CD4-positive, alpha-beta memory T cell (primary cell): ENCODE results near the gene PATJ. TPM values are rescaled to one million over a fixed set of nuclear protein-coding genes. Genes with fewer than 3 reads are reported as not detected.

Experiments used
- CTCF ChIA-PET: fragments of 350-600 bp; sonication (Branson Sonifier 250); formaldehyde crosslinking; loops from one replicate; lab custom pipeline; 2021; ENCODE audit warnings: inconsistent platforms; ENCODE audit not compliant: partially characterized antibody; lab: Charles Lee
- POLR2A ChIA-PET: fragments of 350-600 bp; sonication (Branson Sonifier 250); formaldehyde crosslinking; loops from one replicate; lab custom pipeline; 2021; ENCODE audit not compliant: partially characterized antibody; lab: Charles Lee
- DNase-seq, 5 donors: peaks; one replicate each; pipeline versions ENCODE4 v3.0.0 to v3.0.0-alpha.2; 2020 to 2022; ENCODE audit warnings: mixed read lengths in 1 of 5
- H3K27ac ChIP-seq: one replicate; pipeline ENCODE4 v1.7.0; 2013; ENCODE audit warnings: low read depth, low read length
- H3K27me3 ChIP-seq: 2 replicates; pipeline ENCODE4 v1.7.0; 2013; ENCODE audit warnings: mild to moderate bottlenecking, low read length, moderate library complexity; ENCODE audit not compliant: insufficient read depth
- H3K36me3 ChIP-seq: 2 replicates; pipeline ENCODE4 v1.7.0; 2013; ENCODE audit warnings: mild to moderate bottlenecking, low read length, moderate library complexity; ENCODE audit not compliant: insufficient read depth
- H3K4me1 ChIP-seq: 2 replicates; pipeline ENCODE4 v1.7.0; 2013; ENCODE audit warnings: mild to moderate bottlenecking, low read length, moderate library complexity; ENCODE audit not compliant: insufficient read depth
- H3K4me3 ChIP-seq, 2 donors: one replicate each; pipeline ENCODE4 v1.7.0; 2013; ENCODE audit warnings: low read length in 2 of 2, mild to moderate bottlenecking in 1 of 2
- H3K9me3 ChIP-seq, 2 donors: one replicate each; pipeline ENCODE4 v1.7.0; 2013; ENCODE audit warnings: low read length in 2 of 2, control low read depth in 1 of 2; ENCODE audit not compliant: control insufficient read depth in 1 of 2
- H3K27ac Mint-ChIP-seq, 7 donors: one replicate each; pipeline ENCODE4 v1.8.0; 2020 to 2021; ENCODE audit warnings: mixed read lengths in 7 of 7, mild to moderate bottlenecking in 6 of 7, inconsistent platforms in 3 of 7, moderate library complexity in 3 of 7
- H3K27me3 Mint-ChIP-seq, 2 donors: one replicate each; pipeline ENCODE4 v1.8.0; 2020 to 2021; ENCODE audit warnings: mixed read lengths in 2 of 2
- H3K36me3 Mint-ChIP-seq, 2 donors: one replicate each; pipeline ENCODE4 v1.8.0; 2020 to 2021; ENCODE audit warnings: mixed read lengths in 2 of 2, inconsistent platforms in 1 of 2, mild to moderate bottlenecking in 1 of 2
- H3K4me1 Mint-ChIP-seq, 4 donors: one replicate each; pipeline ENCODE4 v1.8.0; 2020 to 2021; ENCODE audit warnings: mixed read lengths in 4 of 4, mild to moderate bottlenecking in 1 of 4
- H3K4me3 Mint-ChIP-seq, 8 donors: one replicate each; pipeline ENCODE4 v1.8.0; 2020 to 2021; ENCODE audit warnings: mixed read lengths in 8 of 8, mild to moderate bottlenecking in 7 of 8, moderate library complexity in 6 of 8, inconsistent platforms in 3 of 8
- H3K9me3 Mint-ChIP-seq, 8 donors: one replicate each; pipeline ENCODE4 v1.8.0; 2020 to 2021; ENCODE audit warnings: mixed read lengths in 8 of 8, mild to moderate bottlenecking in 5 of 8, inconsistent platforms in 3 of 8, moderate library complexity in 1 of 8
- intact Hi-C: fragments of 100-400 bp; cut with micrococcal nuclease; formaldehyde crosslinking; loops from one replicate; pipeline ENCODE4 v1.15.1; 2023
- polyA plus RNA-seq, 2 donors: library from polyadenylated mRNA; unstranded; fragments of 300-500 nt; fragmentation: Illumina TruSeq; gene quantifications; one replicate each; pipeline ENCODE4 v1.2.3, GENCODE V29; 2021
- total RNA-seq, 2 experiments: library from RNA; stranded (reverse); gene quantifications; one replicate each; pipeline ENCODE4 v1.2.3, GENCODE V29; 2021

Gene PATJ
- total and polyA plus RNA-seq, 4 experiments from 2014 or later = 10.1 to 49.0 (median 38.0) TPM

- CTCF ChIA-PET = interaction anchor here (1.1 to 1.3 kb wide), 3 partner anchors 9 to 56 kb away, joined by 3 read pairs; no protein-coding TSS in a partner anchor
- H3K4me3 ChIP-seq = no peak overlapping the region
- no peak for DNase-seq
- Mint-ChIP-seq H3K27me3 (no peaks in the 10 kb centered on the region), H3K9me3 (no peaks in the 10 kb centered on the region), H3K4me1 (no peaks in the 10 kb centered on the region), H3K27ac (no peak overlapping the region), H3K4me3 (peak overlapping the region in 1 of 8 donors; percentile 40), H3K36me3 (peaks cover 42 to 56% of the 10 kb centered on the region in 2 donors)
- no peaks in the 10 kb centered on the region for H3K36me3 ChIP-seq
- no peaks in the 10 kb centered on the region for H3K27me3 ChIP-seq
- H3K27ac ChIP-seq = no peak overlapping the region
- POLR2A ChIA-PET = no interaction called here
- H3K4me1 ChIP-seq = no peaks in the 10 kb centered on the region
- no peaks in the 10 kb centered on the region for H3K9me3 ChIP-seq
- intact Hi-C loops = no loop called here
Measured at GRCh38 chr1:62113507-62113906, 371.2 kb downstream of the PATJ start.

GRCh38 chr1:62117018-62117750 is 374.9 kb downstream of the PATJ start:
- H3K27ac ChIP-seq = no peak overlapping the region
- H3K27ac Mint-ChIP-seq = no peak overlapping the region
- no peaks in the 10 kb centered on the region for H3K27me3 Mint-ChIP-seq
- intact Hi-C loops = no loop called here
- no peak for DNase-seq
- no peaks in the 10 kb centered on the region for H3K9me3 Mint-ChIP-seq
- no peak overlapping the region for H3K4me3 Mint-ChIP-seq
- ChIA-PET POLR2A (no interaction called here), CTCF (interaction anchor here (1.1 to 2.1 kb wide), 3 partner anchors 14 to 35 kb away, joined by 3 to 6 read pairs (median 3); no protein-coding TSS in a partner anchor)
- no peaks in the 10 kb centered on the region for H3K36me3 ChIP-seq
- no peaks in the 10 kb centered on the region for H3K27me3 ChIP-seq
- H3K4me3 ChIP-seq = no peak overlapping the region
- no peaks in the 10 kb centered on the region for H3K9me3 ChIP-seq
- peaks cover 40 to 55% of the 10 kb centered on the region in 2 donors for H3K36me3 Mint-ChIP-seq
- no peaks in the 10 kb centered on the region for H3K4me1 Mint-ChIP-seq
- no peaks in the 10 kb centered on the region for H3K4me1 ChIP-seq

- no peak overlapping the region for H3K27ac Mint-ChIP-seq
- H3K36me3 ChIP-seq = peaks cover 6% of the 10 kb centered on the region
- no peaks in the 10 kb centered on the region for H3K27me3 ChIP-seq
- no peaks in the 10 kb centered on the region for H3K4me1 ChIP-seq
- POLR2A ChIA-PET = no interaction called here
- no peak overlapping the region for H3K27ac ChIP-seq
- H3K4me3 Mint-ChIP-seq = no peak overlapping the region
- no peak overlapping the region for H3K4me3 ChIP-seq
- intact Hi-C loops = no loop called here
- peaks cover 25 to 33% of the 10 kb centered on the region in 2 donors for H3K36me3 Mint-ChIP-seq
- no peak for DNase-seq
- CTCF ChIA-PET = interaction anchor here (2.2 kb wide), 1 partner anchor 8 kb away, joined by 5 read pairs; no protein-coding TSS in a partner anchor
- no peaks in the 10 kb centered on the region for H3K4me1 Mint-ChIP-seq
- H3K9me3 Mint-ChIP-seq = no peaks in the 10 kb centered on the region
- H3K27me3 Mint-ChIP-seq = no peaks in the 10 kb centered on the region
- no peaks in the 10 kb centered on the region for H3K9me3 ChIP-seq
Measured at GRCh38 chr1:62126579-62127290, 384.5 kb downstream of the PATJ start.

- Histone ChIP-seq H3K27me3 (no peaks in the 10 kb centered on the region), H3K27ac (no peak overlapping the region), H3K4me3 (no peak overlapping the region), H3K9me3 (no peaks in the 10 kb centered on the region), H3K4me1 (no peaks in the 10 kb centered on the region), H3K36me3 (peaks cover 6% of the 10 kb centered on the region)
- Mint-ChIP-seq H3K9me3 (no peaks in the 10 kb centered on the region), H3K4me1 (no peaks in the 10 kb centered on the region), H3K27ac (no peak overlapping the region), H3K27me3 (no peaks in the 10 kb centered on the region), H3K4me3 (no peak overlapping the region), H3K36me3 (peaks cover 25 to 36% of the 10 kb centered on the region in 2 donors)
- intact Hi-C loops = no loop called here
- ChIA-PET POLR2A (no interaction called here), CTCF (no interaction called here)
- DNase-seq = no peak
Measured at GRCh38 chr1:62128745-62129144, 386.5 kb downstream of the PATJ start.

GRCh38 chr1:62131093-62131725 is 388.9 kb downstream of the PATJ start:
- ChIA-PET POLR2A (no interaction called here), CTCF (interaction anchor here (0.7 to 7.3 kb wide), 13 partner anchors 9 to 52 kb away, joined by 3 to 39 read pairs (median 5); no protein-coding TSS in a partner anchor)
- Mint-ChIP-seq H3K4me3 (no peak overlapping the region), H3K27me3 (no peaks in the 10 kb centered on the region), H3K27ac (peak overlapping the region in 1 of 7 donors; percentile 48), H3K36me3 (peaks cover 25 to 33% of the 10 kb centered on the region in 2 donors), H3K4me1 (no peaks in the 10 kb centered on the region), H3K9me3 (no peaks in the 10 kb centered on the region)
- Histone ChIP-seq H3K4me1 (no peaks in the 10 kb centered on the region), H3K36me3 (peaks cover 6% of the 10 kb centered on the region), H3K27ac (no peak overlapping the region), H3K9me3 (no peaks in the 10 kb centered on the region), H3K4me3 (no peak overlapping the region), H3K27me3 (no peaks in the 10 kb centered on the region)
- DNase-seq = peak in 1 of 5 donors; percentile 3
- intact Hi-C loops = loop anchor here (1.0 kb wide), 1 partner anchor 49 kb away; no protein-coding TSS in a partner anchor

GRCh38 chr1:62138029-62138428 is 395.7 kb downstream of the PATJ start:
- Mint-ChIP-seq H3K27me3 (no peaks in the 10 kb centered on the region), H3K4me1 (peaks cover 0 to 4% (median 0%) of the 10 kb centered on the region in 4 donors), H3K27ac (peak overlapping the region in 2 of 7 donors; percentile 12 to 29), H3K36me3 (peaks cover 13 to 18% of the 10 kb centered on the region in 2 donors), H3K9me3 (no peaks in the 10 kb centered on the region), H3K4me3 (no peak overlapping the region)
- POLR2A ChIA-PET = no interaction called here
- DNase-seq = no peak
- no peaks in the 10 kb centered on the region for H3K4me1 ChIP-seq
- CTCF ChIA-PET = no interaction called here
- no peak overlapping the region for H3K4me3 ChIP-seq
- H3K27ac ChIP-seq = no peak overlapping the region
- no peaks in the 10 kb centered on the region for H3K9me3 ChIP-seq
- H3K36me3 ChIP-seq = no peaks in the 10 kb centered on the region
- H3K27me3 ChIP-seq = no peaks in the 10 kb centered on the region
- intact Hi-C loops = no loop called here

GRCh38 chr1:62139410-62139809 is 397.1 kb downstream of the PATJ start:
- POLR2A ChIA-PET = no interaction called here

More at GRCh38 chr1:62139410-62139809, 397.1 kb downstream of the PATJ start:
- no peak for DNase-seq
- H3K4me3 ChIP-seq = no peak overlapping the region
- H3K36me3 ChIP-seq = no peaks in the 10 kb centered on the region
- H3K4me3 Mint-ChIP-seq = no peak overlapping the region
- H3K9me3 ChIP-seq = no peaks in the 10 kb centered on the region
- H3K4me1 ChIP-seq = no peaks in the 10 kb centered on the region
- no peaks in the 10 kb centered on the region for H3K27me3 Mint-ChIP-seq
- peak overlapping the region in 2 of 7 donors; percentile 23 to 70 for H3K27ac Mint-ChIP-seq
- no peaks in the 10 kb centered on the region for H3K9me3 Mint-ChIP-seq
- CTCF ChIA-PET = interaction anchor here (1.3 to 1.4 kb wide), 2 partner anchors 36 to 607 kb away, joined by 3 to 4 read pairs; no protein-coding TSS in a partner anchor
- intact Hi-C loops = no loop called here
- H3K36me3 Mint-ChIP-seq = peaks cover 13 to 18% of the 10 kb centered on the region in 2 donors
- H3K27ac ChIP-seq = no peak overlapping the region
- peaks cover 0 to 4% (median 1%) of the 10 kb centered on the region in 4 donors for H3K4me1 Mint-ChIP-seq
- no peaks in the 10 kb centered on the region for H3K27me3 ChIP-seq
